Measurements from ENCODE around the gene PANK4. TPM values are rescaled to one million over a fixed set of nuclear protein-coding genes. Genes with fewer than 3 reads are reported as not detected.
A peak's percentile ranks its signal among the peaks of the same experiment; 100 is the strongest.

PANK4 gene
- polyA plus RNA-seq, 2 of the 4 experiments (the other 2 are of a cell fraction): 8.1 to 13.8 TPM

DNA sequence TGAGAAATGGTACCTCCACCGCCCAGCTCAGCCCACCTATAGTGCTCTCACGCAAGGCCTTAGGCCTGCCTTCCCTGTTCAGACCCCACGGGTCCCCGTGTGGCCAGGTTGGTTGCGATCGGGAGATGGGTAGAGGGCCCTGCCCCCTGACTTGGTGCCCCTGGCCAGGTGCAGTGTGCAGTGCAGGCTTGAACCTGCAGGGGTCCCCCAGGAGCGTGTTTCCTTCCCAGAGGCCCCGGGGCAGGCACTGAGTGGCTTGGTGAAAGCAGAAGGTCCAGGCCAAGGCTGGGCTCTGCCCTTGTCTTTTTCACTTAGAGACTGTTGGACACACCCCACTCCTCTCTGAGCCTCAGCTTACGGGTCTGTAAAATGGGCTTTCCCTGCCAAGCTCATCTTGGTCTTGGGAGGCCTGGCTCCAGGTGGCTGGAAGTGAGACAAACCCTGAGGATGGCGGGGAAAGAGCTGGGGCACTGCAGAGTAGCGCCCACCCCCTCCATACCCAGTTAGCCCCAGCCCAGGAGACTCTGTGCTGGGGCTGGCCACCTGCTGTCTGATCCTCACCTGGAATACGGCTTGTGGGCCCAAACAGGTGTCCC lies 13.0 kb upstream of the PANK4 start:
- ATAC-seq: peak in 1 of 2 experiments; percentile 74; a peak in 3 of 6 replicates
- H3K4me2 ChIP-seq: no peak overlapping the region
- no peak overlapping the region for H3K27ac ChIP-seq
- no peaks in the 10 kb centered on the region for H3K9me3 ChIP-seq
- no peak for DNase-seq (ENCODE audit: low read depth in 1 of 2, low spot score in 1 of 2)
- WGBS (ENCODE audit: missing lambda C conversion rate): 72% methylated on average over 5 of the region's 12 CpGs
- no peak for FAIRE-seq
- H3K4me3 ChIP-seq: no peak overlapping the region
- TF ChIP-seq SMC3 (IDR thresholded peaks at IDR 0.05) (no peak), HEYL (CRISPR knock-in tag; IDR thresholded peaks at IDR 0.05) (no peak), RARB (CRISPR knock-in tag; IDR thresholded peaks at IDR 0.05) (no peak), EHF (CRISPR knock-in tag; IDR thresholded peaks at IDR 0.05) (no peak), NR3C1 (IDR thresholded peaks at IDR 0.05) (no peak), FOSB (CRISPR knock-in tag; IDR thresholded peaks at IDR 0.05) (no peak), GATA3 (IDR thresholded peaks at IDR 0.05; ENCODE audit: borderline replicate concordance) (no peak), RAD21 (conservative IDR thresholded peaks at IDR 0.05 in 1 of 2, IDR thresholded peaks at IDR 0.05 in 1 of 2) (no peak)
- TF ChIP-seq, protein P1, sequence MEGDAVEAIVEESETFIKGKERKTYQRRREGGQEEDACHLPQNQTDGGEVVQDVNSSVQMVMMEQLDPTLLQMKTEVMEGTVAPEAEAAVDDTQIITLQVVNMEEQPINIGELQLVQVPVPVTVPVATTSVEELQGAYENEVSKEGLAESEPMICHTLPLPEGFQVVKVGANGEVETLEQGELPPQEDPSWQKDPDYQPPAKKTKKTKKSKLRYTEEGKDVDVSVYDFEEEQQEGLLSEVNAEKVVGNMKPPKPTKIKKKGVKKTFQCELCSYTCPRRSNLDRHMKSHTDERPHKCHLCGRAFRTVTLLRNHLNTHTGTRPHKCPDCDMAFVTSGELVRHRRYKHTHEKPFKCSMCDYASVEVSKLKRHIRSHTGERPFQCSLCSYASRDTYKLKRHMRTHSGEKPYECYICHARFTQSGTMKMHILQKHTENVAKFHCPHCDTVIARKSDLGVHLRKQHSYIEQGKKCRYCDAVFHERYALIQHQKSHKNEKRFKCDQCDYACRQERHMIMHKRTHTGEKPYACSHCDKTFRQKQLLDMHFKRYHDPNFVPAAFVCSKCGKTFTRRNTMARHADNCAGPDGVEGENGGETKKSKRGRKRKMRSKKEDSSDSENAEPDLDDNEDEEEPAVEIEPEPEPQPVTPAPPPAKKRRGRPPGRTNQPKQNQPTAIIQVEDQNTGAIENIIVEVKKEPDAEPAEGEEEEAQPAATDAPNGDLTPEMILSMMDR (IDR thresholded peaks at IDR 0.05): no peak
- TF ChIP-seq, protein P2, sequence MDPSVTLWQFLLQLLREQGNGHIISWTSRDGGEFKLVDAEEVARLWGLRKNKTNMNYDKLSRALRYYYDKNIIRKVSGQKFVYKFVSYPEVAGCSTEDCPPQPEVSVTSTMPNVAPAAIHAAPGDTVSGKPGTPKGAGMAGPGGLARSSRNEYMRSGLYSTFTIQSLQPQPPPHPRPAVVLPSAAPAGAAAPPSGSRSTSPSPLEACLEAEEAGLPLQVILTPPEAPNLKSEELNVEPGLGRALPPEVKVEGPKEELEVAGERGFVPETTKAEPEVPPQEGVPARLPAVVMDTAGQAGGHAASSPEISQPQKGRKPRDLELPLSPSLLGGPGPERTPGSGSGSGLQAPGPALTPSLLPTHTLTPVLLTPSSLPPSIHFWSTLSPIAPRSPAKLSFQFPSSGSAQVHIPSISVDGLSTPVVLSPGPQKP (IDR thresholded peaks at IDR 0.05; ENCODE audit: low read depth, low read length): no peak
- TF ChIP-seq, protein P3, sequence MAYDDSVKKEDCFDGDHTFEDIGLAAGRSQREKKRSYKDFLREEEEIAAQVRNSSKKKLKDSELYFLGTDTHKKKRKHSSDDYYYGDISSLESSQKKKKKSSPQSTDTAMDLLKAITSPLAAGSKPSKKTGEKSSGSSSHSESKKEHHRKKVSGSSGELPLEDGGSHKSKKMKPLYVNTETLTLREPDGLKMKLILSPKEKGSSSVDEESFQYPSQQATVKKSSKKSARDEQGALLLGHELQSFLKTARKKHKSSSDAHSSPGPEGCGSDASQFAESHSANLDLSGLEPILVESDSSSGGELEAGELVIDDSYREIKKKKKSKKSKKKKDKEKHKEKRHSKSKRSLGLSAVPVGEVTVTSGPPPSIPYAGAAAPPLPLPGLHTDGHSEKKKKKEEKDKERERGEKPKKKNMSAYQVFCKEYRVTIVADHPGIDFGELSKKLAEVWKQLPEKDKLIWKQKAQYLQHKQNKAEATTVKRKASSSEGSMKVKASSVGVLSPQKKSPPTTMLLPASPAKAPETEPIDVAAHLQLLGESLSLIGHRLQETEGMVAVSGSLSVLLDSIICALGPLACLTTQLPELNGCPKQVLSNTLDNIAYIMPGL (CRISPR knock-in tag; IDR thresholded peaks at IDR 0.05; ENCODE audit: borderline replicate concordance): no peak
- TF ChIP-seq, protein P4, sequence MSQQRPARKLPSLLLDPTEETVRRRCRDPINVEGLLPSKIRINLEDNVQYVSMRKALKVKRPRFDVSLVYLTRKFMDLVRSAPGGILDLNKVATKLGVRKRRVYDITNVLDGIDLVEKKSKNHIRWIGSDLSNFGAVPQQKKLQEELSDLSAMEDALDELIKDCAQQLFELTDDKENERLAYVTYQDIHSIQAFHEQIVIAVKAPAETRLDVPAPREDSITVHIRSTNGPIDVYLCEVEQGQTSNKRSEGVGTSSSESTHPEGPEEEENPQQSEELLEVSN (IDR thresholded peaks at IDR 0.05; ENCODE audit: borderline replicate concordance, low read depth): no peak
- H3K4me1 ChIP-seq: peaks cover 27% of the 10 kb centered on the region
- POLR2A ChIA-PET: no interaction called here
- CTCF ChIA-PET: no interaction called here

DNA sequence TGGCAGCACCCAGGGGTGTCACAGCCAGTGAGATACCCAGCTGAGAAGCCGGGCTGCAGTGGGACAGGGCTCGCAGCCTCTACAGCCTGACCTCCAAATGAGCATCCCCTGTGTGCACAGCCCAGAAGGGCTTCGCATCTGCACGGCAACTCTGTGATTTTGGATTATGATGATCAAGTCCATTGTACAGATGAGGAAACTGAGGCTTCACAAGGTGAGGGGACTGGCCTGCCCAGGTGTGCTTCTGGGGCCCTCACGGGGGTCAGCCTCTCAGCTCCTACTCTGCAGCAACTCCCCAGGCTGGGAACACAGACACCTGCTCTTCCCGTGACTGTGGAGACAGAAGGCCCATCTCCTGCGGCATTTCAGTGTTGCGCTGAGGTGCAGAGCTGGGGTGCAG lies 12.5 kb upstream of the PANK4 start:
- DNase-seq (ENCODE audit: low read depth in 1 of 2, low spot score in 1 of 2) (no peak), FAIRE-seq (no peak), ATAC-seq (no peak)
- ChIA-PET POLR2A (no interaction called here), CTCF (no interaction called here)
- 100% methylated on average over 4 of the region's 8 CpGs for WGBS (ENCODE audit: missing lambda C conversion rate)
- no peak for TF ChIP-seq JUN (IDR thresholded peaks at IDR 0.05)
- Histone ChIP-seq H3K9me3 (no peaks in the 10 kb centered on the region), H3K4me3 (no peak overlapping the region), H3K27ac (no peak overlapping the region), H3K4me2 (no peak overlapping the region), H3K4me1 (peaks cover 32% of the 10 kb centered on the region)

DNA sequence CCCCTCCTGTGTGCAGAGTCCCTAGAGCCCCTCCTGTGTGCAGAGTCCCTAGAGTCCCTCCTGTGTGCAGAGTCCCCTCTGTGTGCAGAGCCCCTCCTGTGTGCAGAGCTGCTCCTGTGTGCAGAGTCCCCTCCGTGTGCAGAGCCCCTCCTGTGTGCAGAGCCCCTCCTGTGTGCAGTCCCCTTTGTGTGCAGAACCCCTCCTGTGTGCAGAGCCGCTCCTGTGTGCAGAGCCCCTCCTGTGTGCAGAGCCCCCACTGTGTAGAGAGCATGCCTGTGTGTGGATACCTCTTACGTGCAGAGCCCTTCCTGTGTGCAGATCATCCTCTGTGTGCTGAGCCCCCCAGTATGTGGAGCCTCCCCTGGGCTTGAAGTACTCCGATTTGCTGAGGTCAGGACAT lies 12.0 kb upstream of the PANK4 start:
- DNase-seq (ENCODE audit: low read depth in 1 of 2, low spot score in 1 of 2): no peak
- ChIA-PET CTCF (no interaction called here), POLR2A (no interaction called here)
- Histone ChIP-seq H3K9me3 (no peaks in the 10 kb centered on the region), H3K4me3 (no peak overlapping the region), H3K27ac (no peak overlapping the region), H3K4me2 (no peak overlapping the region), H3K4me1 (peaks cover 32% of the 10 kb centered on the region)
- no peak for FAIRE-seq
- 94% methylated on average over 2 of the region's 4 CpGs for WGBS (ENCODE audit: missing lambda C conversion rate)
- TF ChIP-seq EP300 (IDR thresholded peaks at IDR 0.05) (no peak), CEBPB (IDR thresholded peaks at IDR 0.05) (no peak), FOSB (CRISPR knock-in tag; IDR thresholded peaks at IDR 0.05) (no peak), MYC (IDR thresholded peaks at IDR 0.05; ENCODE audit: borderline replicate concordance, low read length) (no peak), BHLHE40 (IDR thresholded peaks at IDR 0.05; ENCODE audit: low read depth, low read length) (no peak)
- TF ChIP-seq, protein P2 (IDR thresholded peaks at IDR 0.05; ENCODE audit: low read depth, low read length): no peak
- TF ChIP-seq, protein P1 (IDR thresholded peaks at IDR 0.05): no peak
- TF ChIP-seq, protein P5, sequence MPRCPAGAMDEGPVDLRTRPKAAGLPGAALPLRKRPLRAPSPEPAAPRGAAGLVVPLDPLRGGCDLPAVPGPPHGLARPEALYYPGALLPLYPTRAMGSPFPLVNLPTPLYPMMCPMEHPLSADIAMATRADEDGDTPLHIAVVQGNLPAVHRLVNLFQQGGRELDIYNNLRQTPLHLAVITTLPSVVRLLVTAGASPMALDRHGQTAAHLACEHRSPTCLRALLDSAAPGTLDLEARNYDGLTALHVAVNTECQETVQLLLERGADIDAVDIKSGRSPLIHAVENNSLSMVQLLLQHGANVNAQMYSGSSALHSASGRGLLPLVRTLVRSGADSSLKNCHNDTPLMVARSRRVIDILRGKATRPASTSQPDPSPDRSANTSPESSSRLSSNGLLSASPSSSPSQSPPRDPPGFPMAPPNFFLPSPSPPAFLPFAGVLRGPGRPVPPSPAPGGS (IDR thresholded peaks at IDR 0.05): no peak
- no peak for ATAC-seq

Data from A549 (cell line).